Measurements from ENCODE around the gene RSRC2. TPM values are rescaled to one million over a fixed set of nuclear protein-coding genes. Genes with fewer than 3 reads are reported as not detected.

RSRC2 gene
- total and polyA plus RNA-seq, 2 experiments from 2014 or later, result 41.5 to 51.7 TPM

GRCh38 chr12:122545855-122546254 is 19.1 kb upstream of the RSRC2 start:
- no peak overlapping the region for H3K9ac ChIP-seq
- WGBS, 2 experiments (ENCODE audit: low coverage in 1 of 2, low lambda C conversion rate in 2 of 2, missing lambda C conversion rate in 2 of 2), result 98 to 100% methylated on average over 2 of the region's 2 CpGs
- H3K4me2 ChIP-seq (ENCODE audit: unreplicated experiment), result no peak overlapping the region
- H3K27me3 ChIP-seq (replicated peaks; ENCODE audit: insufficient read depth), result no peaks in the 10 kb centered on the region
- peaks cover 16% of the 10 kb centered on the region; the same call in 1 of the 2 replicates for H3K36me3 ChIP-seq (ENCODE audit: low read depth)
- H3K27ac ChIP-seq, result no peak overlapping the region
- H3K4me1 ChIP-seq (ENCODE audit: insufficient read depth), result no peaks in the 10 kb centered on the region
- no peaks in the 10 kb centered on the region for H4K20me1 ChIP-seq (ENCODE audit: insufficient read depth)
- H3K9me3 ChIP-seq (ENCODE audit: low read depth), result no peaks in the 10 kb centered on the region
- in situ Hi-C loops (cut with MboI), result no loop called here
- no peak overlapping the region for H2AFZ ChIP-seq
- H3F3A ChIP-seq (ENCODE audit: insufficient read depth), result no peaks in the 10 kb centered on the region
- no peaks in the 10 kb centered on the region for H3K9me2 ChIP-seq (ENCODE audit: insufficient read depth)
- no peak overlapping the region for H3K4me3 ChIP-seq
- DNase-seq, result no peak
- no peaks in the 10 kb centered on the region for H3K79me2 ChIP-seq (ENCODE audit: insufficient read depth)
- TF ChIP-seq EZH2 (IDR thresholded peaks at IDR 0.05; ENCODE audit: insufficient read depth, poor library complexity, severe bottlenecking) (no peak), EZH2phosphoT487 (IDR thresholded peaks at IDR 0.05; ENCODE audit: insufficient read depth, low read depth) (no peak)

- Histone ChIP-seq H3K79me2 (ENCODE audit: insufficient read depth) (no peaks in the 10 kb centered on the region), H3K36me3 (ENCODE audit: low read depth) (peaks cover 7% of the 10 kb centered on the region; the same call in 1 of the 2 replicates), H3K9ac (no peak overlapping the region), H3K4me2 (ENCODE audit: unreplicated experiment) (no peak overlapping the region), H3K9me3 (ENCODE audit: low read depth) (no peaks in the 10 kb centered on the region), H3K27ac (no peak overlapping the region), H4K20me1 (ENCODE audit: insufficient read depth) (no peaks in the 10 kb centered on the region), H3K9me2 (ENCODE audit: insufficient read depth) (no peaks in the 10 kb centered on the region), H3F3A (ENCODE audit: insufficient read depth) (no peaks in the 10 kb centered on the region), H3K4me1 (ENCODE audit: insufficient read depth) (no peaks in the 10 kb centered on the region), H3K27me3 (replicated peaks; ENCODE audit: insufficient read depth) (no peaks in the 10 kb centered on the region), H2AFZ (no peak overlapping the region), H3K4me3 (no peak overlapping the region)
- no peak for DNase-seq
- in situ Hi-C loops (cut with MboI), result no loop called here
- no peak for TF ChIP-seq EZH2phosphoT487 (IDR thresholded peaks at IDR 0.05; ENCODE audit: insufficient read depth, low read depth)
- 72 to 79% methylated on average over 2 of the region's 2 CpGs for WGBS, 2 experiments (ENCODE audit: low coverage in 1 of 2, low lambda C conversion rate in 2 of 2, missing lambda C conversion rate in 2 of 2)
Observed at GRCh38 chr12:122544537-122544936, 17.8 kb upstream of the RSRC2 start.

- no peak overlapping the region for H3K9ac ChIP-seq
Observed at GRCh38 chr12:122538496-122538895, 11.8 kb upstream of the RSRC2 start.

GRCh38 chr12:122537021-122537420 is 10.3 kb upstream of the RSRC2 start:
- no peaks in the 10 kb centered on the region for H3K27me3 ChIP-seq (replicated peaks; ENCODE audit: insufficient read depth)
- in situ Hi-C loops (cut with MboI), result no loop called here
- no peak overlapping the region for H3K4me2 ChIP-seq (ENCODE audit: unreplicated experiment)
- 94 to 95% methylated on average over 4 of the region's 4 CpGs for WGBS, 2 experiments (ENCODE audit: low coverage in 1 of 2, low lambda C conversion rate in 2 of 2, missing lambda C conversion rate in 2 of 2)
- H3K36me3 ChIP-seq (ENCODE audit: low read depth), result no peaks in the 10 kb centered on the region
- H3K4me1 ChIP-seq (ENCODE audit: insufficient read depth), result 0 out of 2 replicates have a peak, but pooled peaks cover 4% of the 10 kb centered on the region
- H3K9me2 ChIP-seq (ENCODE audit: insufficient read depth), result no peaks in the 10 kb centered on the region
- TF ChIP-seq EZH2phosphoT487 (IDR thresholded peaks at IDR 0.05; ENCODE audit: insufficient read depth, low read depth) (no peak), EZH2 (IDR thresholded peaks at IDR 0.05; ENCODE audit: insufficient read depth, poor library complexity, severe bottlenecking) (no peak)
- H3K9me3 ChIP-seq (ENCODE audit: low read depth), result no peaks in the 10 kb centered on the region
- no peak overlapping the region for H3K27ac ChIP-seq
- H3K4me3 ChIP-seq, result no peak overlapping the region
- no peaks in the 10 kb centered on the region for H4K20me1 ChIP-seq (ENCODE audit: insufficient read depth)
- DNase-seq, result no peak
- peaks cover 15% of the 10 kb centered on the region for H3K79me2 ChIP-seq (ENCODE audit: insufficient read depth)
- no peak overlapping the region for H2AFZ ChIP-seq
- H3F3A ChIP-seq (ENCODE audit: insufficient read depth), result no peaks in the 10 kb centered on the region
- H3K9ac ChIP-seq, result no peak overlapping the region

More at GRCh38 chr12:122538496-122538895, 11.8 kb upstream of the RSRC2 start:
- Histone ChIP-seq H3K36me3 (ENCODE audit: low read depth) (no peaks in the 10 kb centered on the region), H3K4me3 (no peak overlapping the region), H3K27me3 (replicated peaks; ENCODE audit: insufficient read depth) (no peaks in the 10 kb centered on the region), H3K4me2 (ENCODE audit: unreplicated experiment) (no peak overlapping the region), H3K4me1 (ENCODE audit: insufficient read depth) (0 out of 2 replicates have a peak, but pooled peaks cover 4% of the 10 kb centered on the region), H3K79me2 (ENCODE audit: insufficient read depth) (peaks cover 2% of the 10 kb centered on the region; the same call in 1 of the 2 replicates), H2AFZ (no peak overlapping the region), H3F3A (ENCODE audit: insufficient read depth) (no peaks in the 10 kb centered on the region), H3K9me2 (ENCODE audit: insufficient read depth) (no peaks in the 10 kb centered on the region), H4K20me1 (ENCODE audit: insufficient read depth) (no peaks in the 10 kb centered on the region), H3K9me3 (ENCODE audit: low read depth) (no peaks in the 10 kb centered on the region), H3K27ac (no peak overlapping the region)
- 97% methylated on average over 5 of the region's 5 CpGs for WGBS, 2 experiments (ENCODE audit: low coverage in 1 of 2, low lambda C conversion rate in 2 of 2, missing lambda C conversion rate in 2 of 2)
- no peak for DNase-seq
- TF ChIP-seq EZH2phosphoT487 (IDR thresholded peaks at IDR 0.05; ENCODE audit: insufficient read depth, low read depth) (no peak), EZH2 (IDR thresholded peaks at IDR 0.05; ENCODE audit: insufficient read depth, poor library complexity, severe bottlenecking) (no peak)
- in situ Hi-C loops (cut with MboI), result no loop called here

- no peak overlapping the region for H3K4me2 ChIP-seq (ENCODE audit: unreplicated experiment)
- no peak overlapping the region for H2AFZ ChIP-seq
- H3F3A ChIP-seq (ENCODE audit: insufficient read depth), result peaks cover 5% of the 10 kb centered on the region; the same call in 1 of the 2 replicates
- peaks cover 41% of the 10 kb centered on the region for H3K79me2 ChIP-seq (ENCODE audit: insufficient read depth)
- DNase-seq, result peak; percentile 47
- H3K27ac ChIP-seq, result no peak overlapping the region
- no peaks in the 10 kb centered on the region for H3K9me2 ChIP-seq (ENCODE audit: insufficient read depth)
- no peak for TF ChIP-seq EZH2 (IDR thresholded peaks at IDR 0.05; ENCODE audit: insufficient read depth, poor library complexity, severe bottlenecking)
- TF ChIP-seq EZH2phosphoT487 (IDR thresholded peaks at IDR 0.05; ENCODE audit: insufficient read depth, low read depth), result no peak
- no peaks in the 10 kb centered on the region for H4K20me1 ChIP-seq (ENCODE audit: insufficient read depth)
- 0 out of 2 replicates have a peak, but pooled peaks cover 4% of the 10 kb centered on the region for H3K36me3 ChIP-seq (ENCODE audit: low read depth)
- H3K4me3 ChIP-seq, result no peak overlapping the region
- H3K4me1 ChIP-seq (ENCODE audit: insufficient read depth), result 0 out of 2 replicates have a peak, but pooled peaks cover 4% of the 10 kb centered on the region
- no peak overlapping the region for H3K9ac ChIP-seq
- no peaks in the 10 kb centered on the region for H3K27me3 ChIP-seq (replicated peaks; ENCODE audit: insufficient read depth)
- H3K9me3 ChIP-seq (ENCODE audit: low read depth), result no peaks in the 10 kb centered on the region
- in situ Hi-C loops (cut with MboI), result no loop called here
- WGBS, 2 experiments (ENCODE audit: low coverage in 1 of 2, low lambda C conversion rate in 2 of 2, missing lambda C conversion rate in 2 of 2), result 97 to 100% methylated on average over 2 of the region's 2 CpGs
Observed at GRCh38 chr12:122533856-122534255, 7.1 kb upstream of the RSRC2 start.

Data from GM23248 (cell line).